NCI-H2171 (cell line): ENCODE results near the gene ASTN2.

Source experiments
- DNase-seq: peaks from one replicate; lab custom pipeline; 2025; lab: John Stamatoyannopoulos, UW

The ASTN2 gene

DNA sequence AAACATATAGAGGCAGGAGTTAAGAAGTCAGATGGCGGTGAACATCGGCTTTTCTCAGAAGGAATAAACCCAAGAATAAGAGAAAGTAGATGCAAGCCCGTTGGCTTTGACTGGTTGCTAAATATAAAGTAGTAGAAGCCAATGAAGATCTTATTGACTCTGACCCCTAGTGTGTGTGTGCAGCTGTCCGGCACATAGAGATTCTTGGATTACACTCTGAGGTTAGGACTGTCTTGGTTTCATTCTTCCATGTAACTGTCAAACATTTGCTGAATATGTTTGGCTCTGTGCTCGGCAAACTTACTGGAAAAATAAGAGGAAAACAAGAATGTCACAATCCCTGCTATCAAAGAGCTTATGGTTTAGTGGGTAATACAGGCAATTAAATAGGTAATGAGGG lies 54.9 kb downstream of the ASTN2 start:
- no peak for DNase-seq

DNA sequence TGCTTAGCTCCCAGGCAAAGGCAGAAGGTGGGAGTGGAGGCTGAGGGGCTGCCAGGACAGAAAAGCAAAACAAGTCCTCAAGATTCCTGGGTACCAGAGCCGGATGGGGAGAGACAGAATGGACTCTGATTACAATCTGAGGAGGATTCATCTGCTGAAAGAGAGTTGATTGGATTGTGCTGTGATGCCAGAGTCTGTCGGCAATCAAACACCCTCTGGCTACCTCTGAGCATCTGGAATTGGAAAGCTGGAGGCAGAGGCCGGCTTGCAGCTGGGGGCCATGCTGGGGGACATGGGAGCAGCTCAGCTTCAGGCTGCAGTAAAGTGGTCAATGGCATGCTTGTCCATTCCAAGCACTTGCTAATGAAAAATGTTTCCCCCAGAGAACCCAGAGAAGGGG lies 59.3 kb downstream of the ASTN2 start:
- DNase-seq = no peak

DNA sequence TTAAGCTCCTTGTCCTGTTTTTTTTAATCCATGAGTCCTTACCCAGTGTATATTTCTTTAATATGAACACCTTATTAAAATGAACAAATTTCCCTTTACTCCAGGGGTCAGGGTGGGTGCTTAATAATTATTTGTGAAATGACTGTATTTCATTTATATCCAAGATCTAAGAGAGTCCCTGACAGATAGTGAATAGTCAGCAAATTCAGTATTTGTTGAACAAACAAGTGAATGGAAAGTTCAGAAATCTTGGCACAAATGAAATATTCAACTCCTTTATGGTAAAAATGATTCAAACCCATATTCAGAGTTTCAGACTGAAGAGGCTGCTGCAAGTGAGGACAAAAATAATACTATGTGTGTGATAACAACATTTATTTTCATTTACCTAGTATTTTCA lies 59.9 kb downstream of the ASTN2 start:
- DNase-seq = no peak

DNA sequence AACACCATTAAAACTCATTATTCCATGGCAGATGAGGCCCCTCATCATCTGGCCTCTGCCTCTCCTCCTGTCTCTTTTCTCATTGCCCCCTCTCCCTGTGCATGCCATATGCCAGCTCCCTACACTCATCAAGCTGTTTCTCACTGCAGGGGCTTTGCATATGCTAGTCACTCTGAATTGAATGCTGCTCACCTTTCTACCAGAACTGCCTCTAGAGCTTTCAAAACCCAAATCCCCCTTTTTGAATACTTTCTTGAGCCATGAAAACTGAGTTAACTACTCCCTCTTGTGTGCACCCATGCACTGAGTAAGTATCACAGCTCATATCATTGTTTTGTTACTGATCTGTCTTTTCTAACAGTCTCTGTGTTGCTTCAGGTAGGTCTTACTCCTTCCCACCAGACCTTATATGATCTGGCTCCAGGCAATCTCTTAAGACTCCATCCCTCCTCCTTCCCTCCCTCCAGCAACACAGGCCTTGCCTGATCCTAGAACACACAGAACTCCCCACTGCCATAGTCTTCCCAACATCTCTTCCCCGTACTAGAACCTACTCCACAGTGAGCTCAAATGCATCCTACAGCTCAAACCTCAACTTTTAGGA lies 60.5 kb downstream of the ASTN2 start:
- peak; percentile 66 for DNase-seq

DNA sequence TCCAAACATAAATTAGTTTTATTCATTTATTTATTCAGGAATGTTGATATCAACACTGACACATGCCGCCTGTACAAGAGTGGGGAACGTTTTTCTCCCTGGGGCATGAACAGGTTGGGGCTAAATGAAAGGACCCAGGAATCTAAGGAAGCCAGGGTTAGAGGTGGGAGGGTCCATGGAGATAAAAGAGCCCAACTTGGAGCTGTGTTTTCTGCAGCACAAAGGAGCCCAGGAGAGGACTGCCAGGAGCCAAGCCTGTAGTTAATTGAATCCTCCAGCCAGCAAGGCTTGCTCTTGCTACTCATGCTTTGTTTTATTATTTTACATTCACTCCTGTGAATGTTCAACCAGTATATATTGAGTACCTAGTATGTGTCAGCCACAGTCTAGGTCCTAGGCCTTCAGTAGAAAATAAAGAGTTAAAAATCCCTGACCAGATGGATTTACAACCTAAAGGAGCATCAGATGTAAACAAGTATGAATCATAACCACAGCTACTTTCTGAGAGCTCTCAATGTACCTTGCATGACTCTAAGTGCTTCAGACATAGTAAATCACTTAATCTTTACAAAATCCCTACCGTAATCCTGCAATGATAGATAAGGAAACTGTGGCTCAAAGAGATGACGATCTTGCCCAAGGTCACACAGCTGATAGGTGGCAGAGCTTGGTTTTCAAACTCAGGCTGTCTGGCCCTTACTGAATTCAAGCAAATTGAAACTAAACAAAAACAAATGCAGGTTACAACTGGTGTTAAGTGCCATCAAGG lies 69.8 kb downstream of the ASTN2 start:
- no peak for DNase-seq

DNA sequence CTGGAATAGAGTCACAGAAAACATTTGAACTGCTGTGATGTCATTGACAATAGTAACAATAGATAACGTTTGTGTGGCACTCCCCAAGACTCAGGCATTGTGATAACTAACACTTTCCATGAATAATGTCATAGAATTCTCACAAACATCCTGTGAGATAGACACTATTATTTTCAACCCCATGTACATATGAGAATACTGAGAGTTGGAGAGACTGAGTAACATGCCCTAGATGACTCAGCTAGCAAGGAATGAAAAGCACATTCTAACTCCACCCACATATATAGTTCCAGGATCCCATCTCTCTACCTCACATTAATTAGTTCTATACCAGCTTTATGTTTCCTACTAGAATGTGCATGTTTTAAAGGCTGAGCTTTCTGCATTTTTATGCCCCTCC lies 71.4 kb downstream of the ASTN2 start:
- no peak for DNase-seq

DNA sequence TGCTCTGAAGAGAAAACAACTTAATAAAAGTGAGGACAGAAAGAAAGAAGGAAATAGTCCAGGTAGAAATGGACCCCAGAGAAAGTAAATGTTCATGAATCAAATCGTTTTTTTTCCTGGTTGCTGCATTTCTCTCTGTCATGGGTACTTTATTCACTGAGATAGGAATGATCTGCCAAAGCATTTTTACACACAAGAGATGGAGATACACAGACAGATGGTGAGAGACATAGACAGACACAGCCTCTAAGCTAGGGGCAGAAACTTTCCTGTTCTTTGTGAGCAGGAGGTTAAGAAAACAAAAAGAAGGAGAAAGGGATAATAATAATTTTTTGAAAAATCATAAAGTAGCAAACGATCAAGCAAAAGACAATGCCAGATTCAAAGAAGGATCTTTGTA lies 73.7 kb downstream of the ASTN2 start:
- no peak for DNase-seq

DNA sequence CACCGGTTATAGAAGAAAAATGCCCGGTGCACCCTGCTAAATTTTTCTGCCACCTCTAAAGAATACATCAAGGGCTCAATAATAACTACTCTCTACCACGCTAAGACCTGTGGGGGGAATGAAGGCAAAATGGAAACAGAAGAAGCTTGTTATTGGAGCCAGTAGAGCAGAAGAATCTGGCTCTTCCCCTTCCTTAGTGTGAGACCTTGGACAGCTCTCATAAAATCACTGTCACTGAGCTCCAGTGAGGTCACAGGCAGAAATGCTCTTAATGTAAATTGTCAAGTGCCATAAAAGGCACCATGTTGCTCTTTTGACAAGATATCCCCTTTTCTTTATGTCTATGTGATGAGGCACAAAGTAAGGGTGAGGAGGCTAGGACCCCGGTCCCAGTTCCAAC lies 74.4 kb downstream of the ASTN2 start:
- no peak for DNase-seq

DNA sequence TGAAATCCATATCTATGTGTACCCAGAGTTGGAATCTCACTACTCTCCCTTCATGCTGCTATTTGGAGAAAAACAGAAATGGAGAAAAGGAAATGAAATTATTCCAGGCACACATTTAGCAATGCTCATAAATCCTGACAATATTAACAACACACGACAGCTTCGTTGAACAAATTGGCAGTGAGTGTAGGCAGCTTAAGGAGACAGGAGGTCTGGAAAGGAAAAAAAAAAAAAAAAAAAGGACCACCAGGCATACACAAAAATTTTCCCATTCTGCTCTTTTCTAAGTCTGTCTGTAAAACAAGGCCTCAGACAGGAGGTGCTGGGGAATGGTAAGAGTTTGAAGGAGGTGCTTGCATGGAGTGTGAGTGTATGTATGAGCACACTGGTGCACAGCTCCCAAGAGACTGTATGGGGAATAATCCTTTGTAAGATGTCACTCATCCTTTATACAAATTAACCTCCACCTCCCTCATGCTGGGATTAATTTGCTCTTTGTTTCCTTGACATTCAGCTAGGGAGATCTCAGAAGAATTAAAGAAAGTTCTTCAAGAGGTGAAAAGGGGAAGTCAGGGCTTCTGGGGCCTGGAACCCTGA lies 78.9 kb downstream of the ASTN2 start:
- DNase-seq = no peak

DNA sequence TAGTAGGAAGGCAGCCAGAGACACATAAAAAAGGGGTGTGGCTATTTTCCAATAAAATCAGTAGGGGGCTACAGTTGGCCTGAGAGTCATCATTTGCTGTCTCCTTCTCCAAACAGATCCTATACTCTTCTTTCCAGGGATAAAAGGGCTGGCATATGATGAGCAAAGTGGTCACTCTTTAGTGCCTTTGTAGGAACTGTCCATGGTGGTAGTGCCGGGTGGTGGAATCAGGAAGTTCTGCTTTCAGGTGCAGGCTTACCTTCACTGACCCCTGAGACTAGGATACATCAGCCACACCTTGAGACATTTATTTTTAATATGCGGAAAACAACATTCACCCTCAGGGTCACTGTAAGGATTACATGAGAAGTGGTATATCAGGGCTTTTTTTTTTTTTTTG lies 80.8 kb downstream of the ASTN2 start:
- DNase-seq = no peak

DNA sequence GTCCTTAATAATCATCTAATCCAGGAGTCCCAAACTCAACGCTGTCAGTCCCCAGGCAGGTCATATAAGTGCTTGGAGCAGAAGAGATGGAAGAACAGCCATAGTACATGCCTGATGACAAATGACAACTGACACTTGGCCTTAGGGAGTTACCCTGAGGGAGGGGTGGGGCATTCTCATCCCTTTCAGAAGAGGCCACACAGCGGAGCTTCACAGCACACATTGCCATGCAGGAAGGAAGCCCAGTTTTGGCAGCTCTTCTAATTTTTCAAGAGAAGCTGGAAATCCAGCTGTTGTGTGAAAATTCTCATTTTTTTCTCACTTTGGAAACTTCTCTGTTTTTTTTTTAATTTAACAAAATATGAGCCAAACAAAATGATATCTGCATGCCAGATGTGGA lies 89.0 kb downstream of the ASTN2 start:
- no peak for DNase-seq

DNA sequence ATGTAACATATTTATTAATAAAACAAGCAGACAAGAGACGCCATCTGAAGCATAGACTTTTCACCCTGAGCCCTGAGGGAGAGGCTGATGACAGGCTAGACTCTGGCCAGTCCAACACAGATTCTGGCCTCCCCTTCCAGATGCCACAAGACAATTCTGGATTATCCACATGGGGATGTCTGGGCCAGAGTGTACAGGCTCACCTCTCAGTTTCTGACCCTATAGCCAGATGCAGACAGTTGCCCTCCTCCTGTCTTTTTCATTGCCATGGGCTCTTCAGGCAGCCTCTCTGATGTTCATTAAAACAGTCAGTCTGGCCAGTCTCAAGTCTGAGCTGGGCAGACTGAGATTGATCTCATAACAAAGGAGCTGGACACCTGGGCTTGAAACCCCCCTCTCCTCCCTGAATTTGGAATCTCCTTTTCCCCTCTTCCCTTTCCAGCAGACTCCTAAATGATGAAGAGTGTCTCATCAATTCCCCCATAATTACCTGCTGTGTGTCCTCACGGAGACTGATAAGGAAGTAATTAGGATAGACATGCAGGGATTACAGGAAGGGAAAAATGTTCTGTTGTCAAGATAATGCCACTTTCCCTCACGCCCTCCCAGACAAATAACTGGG lies 89.6 kb downstream of the ASTN2 start:
- DNase-seq = no peak

DNA sequence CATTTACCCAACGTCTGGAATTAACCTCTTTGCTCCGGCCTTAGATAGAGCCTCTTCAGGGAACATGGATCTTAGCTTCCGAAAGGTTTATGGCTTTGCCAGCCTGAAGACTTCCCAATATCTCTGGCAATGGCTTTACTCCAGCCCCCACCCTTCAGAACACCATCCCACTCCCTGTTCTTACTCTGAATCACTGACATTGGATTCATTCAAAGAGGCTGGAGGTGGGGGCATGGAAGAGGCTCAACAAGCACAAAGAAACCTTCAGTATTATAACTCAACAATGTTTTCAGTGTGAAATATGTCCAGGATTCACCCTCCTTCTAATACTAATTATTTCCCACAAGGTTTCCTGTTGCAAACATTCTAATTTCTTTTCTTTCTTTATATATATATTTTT lies 91.5 kb downstream of the ASTN2 start:
- no peak for DNase-seq

DNA sequence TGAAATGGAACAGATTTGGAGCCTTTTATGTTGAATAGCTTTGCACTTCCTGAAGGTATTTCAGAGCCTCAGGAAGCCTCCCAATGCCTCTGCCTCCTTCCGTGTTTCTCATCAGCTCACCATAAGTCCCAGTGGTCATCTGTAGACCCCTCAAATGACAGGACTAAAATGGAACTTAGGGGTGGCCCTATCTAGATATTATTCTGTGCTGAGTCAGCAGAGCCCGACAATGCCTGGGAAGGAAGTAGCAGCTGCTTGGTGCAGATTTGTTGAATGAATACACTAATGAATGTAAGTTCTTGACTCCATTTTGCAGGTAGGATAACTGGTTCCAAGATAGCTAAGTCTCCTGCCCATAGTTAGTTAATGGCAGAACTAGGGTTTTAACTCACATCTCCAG lies 97.7 kb downstream of the ASTN2 start:
- no peak for DNase-seq

DNA sequence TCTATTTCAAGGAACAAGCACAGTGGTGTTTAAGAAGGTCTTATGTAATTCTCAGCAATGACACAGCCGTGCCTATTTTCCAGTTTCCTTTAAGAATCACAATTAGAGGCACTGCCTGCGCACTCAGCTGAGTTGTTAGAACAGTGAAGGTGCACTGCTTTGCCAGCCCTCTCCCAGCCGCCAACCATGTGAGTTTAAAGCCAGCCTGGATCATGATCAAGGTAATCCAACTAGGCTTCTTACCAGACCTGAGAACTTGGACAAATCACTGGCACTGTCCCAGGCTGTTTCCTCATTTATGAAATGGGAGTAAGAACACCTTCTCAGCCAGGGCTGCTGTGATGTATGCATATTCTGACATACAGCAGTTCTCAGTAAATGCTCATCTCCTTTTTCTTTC lies 99.6 kb downstream of the ASTN2 start:
- no peak for DNase-seq

DNA sequence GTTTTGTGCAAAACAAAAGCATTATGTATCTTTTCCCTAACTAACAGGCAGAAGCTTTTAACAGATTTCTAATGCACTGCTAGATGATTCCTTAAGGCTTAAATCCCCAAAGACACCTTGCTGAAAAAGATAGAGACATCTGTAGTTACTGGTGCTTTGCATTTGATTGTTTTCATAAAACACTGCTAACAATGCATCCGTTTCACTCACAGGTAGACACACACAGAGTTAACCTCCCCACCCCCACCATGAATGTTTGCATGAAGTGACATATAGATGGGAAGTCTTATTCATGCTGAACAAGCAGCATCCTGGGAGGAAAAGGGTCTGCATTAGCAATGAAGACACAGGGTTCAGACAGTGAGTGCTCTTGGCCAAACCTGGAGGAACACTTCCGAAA lies 100.9 kb downstream of the ASTN2 start:
- DNase-seq = no peak

DNA sequence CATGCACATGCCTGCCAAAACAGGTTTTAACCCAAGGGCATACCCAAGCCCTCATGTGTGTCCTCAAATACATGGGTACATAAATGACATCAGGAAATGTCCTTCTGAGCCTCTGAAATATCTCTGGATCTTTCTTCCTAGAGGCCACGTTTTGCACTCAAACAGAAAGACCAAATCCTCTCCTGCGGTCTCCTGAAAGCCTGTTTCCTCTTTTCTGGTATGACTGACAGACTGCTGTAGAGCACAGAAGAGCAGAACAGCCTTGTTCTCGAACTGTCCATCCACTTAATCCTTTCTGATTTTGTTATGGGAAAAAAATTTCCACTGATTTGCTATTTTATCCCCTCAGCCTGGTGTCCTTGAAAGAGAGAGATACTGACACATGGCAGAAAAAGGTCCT lies 107.2 kb downstream of the ASTN2 start:
- no peak for DNase-seq

DNA sequence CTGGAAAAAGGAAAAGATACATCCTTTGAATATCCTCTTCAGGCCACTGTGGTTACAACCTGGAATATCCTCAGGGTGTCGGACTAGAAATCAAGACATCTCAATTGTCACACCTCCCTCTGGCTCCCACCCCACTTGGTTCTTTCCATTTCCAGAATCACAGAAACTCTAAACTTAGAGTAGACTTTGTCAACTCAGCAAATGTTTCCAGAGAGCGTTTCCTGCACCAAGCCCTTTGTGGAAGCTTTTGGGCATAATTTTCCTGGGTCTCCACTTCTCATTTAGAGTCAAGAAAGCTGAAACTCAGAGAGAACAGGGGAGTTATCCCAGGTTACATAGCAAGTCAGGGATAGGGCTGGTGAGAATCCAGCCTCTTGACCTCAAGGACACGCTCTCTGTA lies 108.8 kb downstream of the ASTN2 start:
- DNase-seq = no peak

DNA sequence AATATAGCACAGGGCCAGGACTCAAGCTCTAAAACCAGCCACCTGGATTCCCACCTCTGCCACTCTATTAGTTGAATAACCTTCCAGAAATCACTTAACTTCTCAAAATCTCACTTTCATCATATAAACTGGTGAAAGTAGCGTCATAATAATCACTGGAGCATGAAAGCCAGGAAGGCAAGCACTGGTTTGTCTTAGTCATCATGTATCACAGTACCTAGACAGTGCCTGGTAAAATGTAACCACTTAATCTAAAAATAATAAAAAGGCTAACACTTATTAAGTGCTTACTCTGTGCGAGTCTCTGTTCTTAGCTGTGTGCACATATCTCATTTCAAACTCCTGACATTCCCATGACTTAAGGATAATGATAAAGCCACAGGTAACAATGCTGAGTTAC lies 109.4 kb downstream of the ASTN2 start:
- no peak for DNase-seq

DNA sequence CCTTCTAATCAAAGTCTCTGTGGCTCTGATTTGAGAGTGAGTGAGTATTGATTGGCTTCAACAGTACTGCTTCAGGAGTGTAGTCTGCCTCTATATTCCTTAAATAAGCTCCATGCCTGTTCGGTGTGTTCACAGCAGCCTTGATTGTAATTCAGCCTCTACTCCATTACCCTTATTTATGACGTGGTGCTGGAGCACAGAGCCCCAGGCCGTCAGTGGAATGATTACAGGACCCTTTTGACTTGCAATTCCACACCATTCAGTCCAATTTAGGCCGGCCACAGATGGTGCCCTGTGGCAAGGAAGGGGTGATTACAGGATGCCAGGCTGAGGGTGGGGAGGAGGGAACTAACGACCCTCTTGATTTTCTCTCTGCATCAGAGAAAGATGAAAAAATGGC lies 110.3 kb downstream of the ASTN2 start:
- DNase-seq = no peak

DNA sequence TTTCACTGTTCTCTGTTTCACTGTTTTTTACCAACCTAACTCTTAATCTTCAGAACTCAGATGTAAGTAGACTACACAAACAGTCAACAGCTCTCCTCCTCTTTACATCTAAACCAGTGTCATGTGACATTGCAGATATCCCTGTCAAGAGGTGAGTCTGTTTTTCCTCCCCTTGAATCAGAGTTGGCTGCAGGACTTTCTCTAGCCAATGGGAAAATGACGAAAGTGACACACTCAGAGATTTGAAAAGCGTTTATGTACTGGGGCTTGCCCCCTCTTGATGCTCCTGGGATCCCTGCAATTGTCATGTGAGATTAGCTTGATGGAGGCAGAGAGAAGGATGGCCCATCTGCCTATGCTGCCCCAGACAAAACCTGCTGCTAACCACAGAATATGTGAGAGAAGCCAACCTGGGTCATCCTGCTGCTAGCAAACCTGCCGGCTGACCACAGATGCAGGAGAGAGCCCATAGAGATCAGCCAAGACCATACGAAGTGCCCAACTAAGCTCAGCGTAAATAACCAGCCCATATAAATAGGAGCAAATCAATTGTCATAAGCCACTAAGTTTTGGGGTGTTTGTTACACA lies 111.1 kb downstream of the ASTN2 start:
- no peak for DNase-seq

DNA sequence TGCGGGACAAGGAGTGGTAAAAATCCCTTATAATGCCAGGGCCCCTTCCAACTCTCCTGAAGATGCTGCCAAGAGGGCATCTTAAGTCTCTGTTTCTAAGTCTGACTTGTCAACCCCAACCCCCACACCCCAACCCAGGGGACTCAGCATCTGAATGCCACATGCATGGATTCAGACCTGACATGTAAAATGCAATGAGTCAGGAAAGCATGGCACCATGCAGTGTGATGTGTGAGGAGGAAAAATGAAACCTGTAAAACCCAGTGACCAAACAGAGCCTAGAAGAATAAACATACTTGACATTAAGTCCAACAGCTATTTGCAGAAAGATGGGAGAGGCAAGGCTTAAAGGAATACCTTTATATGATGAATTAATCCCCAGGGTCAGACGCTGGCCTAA lies 112.4 kb downstream of the ASTN2 start:
- DNase-seq = no peak
